Fibroblast of peridontal ligament (primary cell): ENCODE measurements around the gene LYRM2.

Experiments
- DNase-seq: peaks from one replicate; pipeline ENCODE4 v3.0.0-alpha.2; 2010; ENCODE audit errors: extremely low read depth

LYRM2 gene

DNA sequence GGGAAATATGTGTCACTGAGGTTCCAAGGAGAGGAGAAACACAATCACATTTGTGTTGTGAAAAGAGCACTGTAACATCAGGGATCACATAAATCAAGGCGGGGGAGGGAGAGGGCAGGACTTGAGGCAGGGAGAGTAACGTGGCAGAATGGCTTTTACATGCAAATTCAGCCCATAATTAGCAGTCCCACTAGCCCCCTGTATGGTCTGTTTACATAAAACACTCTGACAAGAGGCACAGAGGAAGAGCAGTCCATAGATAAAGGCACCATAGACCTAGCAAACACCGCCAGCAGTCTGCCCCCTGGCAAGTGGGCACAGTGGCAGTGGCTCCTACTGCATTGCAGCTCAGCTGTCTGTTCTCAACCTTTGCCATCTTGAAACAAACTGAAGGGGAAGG is 82.7 kb downstream of the LYRM2 start:
- no peak for DNase-seq

DNA sequence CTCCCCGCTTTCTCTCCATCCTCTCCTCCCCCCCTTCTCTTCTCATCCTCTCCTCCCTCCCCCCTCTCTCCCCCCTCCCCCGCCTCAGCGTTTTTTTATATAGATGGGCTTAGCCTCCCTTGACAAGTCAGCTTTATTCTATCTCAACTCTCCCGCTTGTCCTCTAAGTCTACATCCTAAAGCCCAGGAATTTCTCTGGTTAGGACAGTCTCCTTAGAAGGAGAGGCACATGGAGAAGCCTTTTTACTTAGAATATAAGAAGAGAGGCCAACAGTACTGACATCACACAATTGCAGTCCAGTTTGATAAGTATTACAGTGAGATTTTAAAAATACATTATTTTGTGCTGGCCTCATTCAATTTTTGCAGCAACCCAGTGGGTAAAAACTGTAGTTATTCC is 83.5 kb downstream of the LYRM2 start:
- DNase-seq: no peak

DNA sequence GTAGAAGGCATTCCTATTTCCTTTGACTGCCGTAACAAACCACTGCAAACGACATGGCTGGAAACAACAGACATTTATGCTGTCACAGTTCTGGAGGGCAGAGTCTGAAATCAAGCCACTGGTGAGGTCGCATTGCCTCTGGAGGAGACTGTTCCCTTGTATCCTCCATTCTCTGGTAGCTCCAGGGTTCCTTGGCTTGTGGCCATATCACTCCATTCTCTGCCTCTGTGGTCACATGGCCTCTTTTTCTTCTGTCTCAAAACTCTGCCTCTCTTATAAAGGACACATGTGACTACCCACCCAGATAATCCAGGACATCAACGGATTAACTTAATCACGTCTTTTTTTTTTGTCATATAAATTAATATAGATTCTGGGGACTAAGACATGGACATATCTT is 84.4 kb downstream of the LYRM2 start:
- no peak for DNase-seq

GRCh38 chr6:89553431-89553830 is 85.1 kb downstream of the LYRM2 start:
- DNase-seq: no peak

- no peak for DNase-seq
Observed at GRCh38 chr6:89547281-89547680, 91.3 kb downstream of the LYRM2 start.

DNA sequence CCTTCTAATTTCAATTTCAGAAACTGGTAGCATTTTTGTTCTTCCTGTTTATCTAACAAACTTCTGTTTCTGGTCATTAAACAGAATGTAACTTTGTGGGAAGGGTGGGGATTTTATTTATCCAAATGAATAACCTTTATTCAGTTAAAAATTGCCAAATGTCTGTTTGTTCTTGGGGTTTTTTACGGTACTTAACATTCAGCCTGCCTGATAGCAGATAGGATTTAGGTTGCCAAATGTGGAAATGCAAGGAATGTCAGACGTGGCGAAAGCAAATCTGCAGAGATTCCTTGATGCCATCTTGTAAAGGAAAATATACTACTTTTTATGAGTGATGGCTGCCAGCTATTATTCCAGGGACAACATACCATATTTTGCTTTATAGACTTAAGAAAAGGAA is 95.7 kb downstream of the LYRM2 start:
- DNase-seq: no peak

GRCh38 chr6:89542081-89542857 is 96.3 kb downstream of the LYRM2 start:
- no peak for DNase-seq

- no peak for DNase-seq
Observed at GRCh38 chr6:89539779-89540178, 98.8 kb downstream of the LYRM2 start.

DNA sequence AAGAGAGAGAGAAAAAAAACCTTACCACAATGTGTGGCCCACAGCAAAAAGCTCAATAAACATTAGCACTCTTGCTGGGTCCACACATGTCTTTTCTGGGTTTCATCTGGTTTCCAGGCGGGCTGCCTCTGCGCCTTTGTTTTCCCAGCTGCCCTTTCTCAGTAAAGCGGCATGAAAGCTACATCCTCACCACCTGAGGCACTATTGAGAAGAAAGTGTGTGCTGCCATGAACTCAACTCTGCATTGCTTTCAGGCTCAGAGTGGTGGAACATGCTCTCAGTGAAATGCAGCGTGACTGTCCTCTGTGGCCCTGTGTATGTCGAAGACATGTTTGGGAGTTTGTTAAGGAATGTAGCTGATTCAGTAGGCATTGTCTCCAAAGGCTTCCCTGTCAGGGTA is 102.3 kb downstream of the LYRM2 start:
- no peak for DNase-seq

DNA sequence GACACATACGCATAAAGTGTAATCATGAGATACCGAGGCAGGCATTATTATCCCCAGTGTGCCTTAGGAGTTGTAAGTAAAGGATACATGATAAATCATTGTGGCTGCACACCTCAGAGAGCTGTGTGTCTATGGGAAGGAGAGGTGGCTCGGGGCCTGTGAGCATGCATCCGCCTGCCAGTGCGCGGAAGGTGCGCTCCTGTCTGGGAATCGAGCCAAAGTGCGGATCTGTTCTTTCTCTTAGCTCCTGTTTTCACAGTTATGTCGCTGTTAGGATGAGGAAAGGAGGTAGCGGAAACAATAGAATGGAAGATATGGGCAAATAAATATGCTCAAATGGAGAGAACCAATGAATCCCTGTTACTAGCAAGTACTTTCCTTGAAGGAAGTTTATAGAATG is 107.6 kb downstream of the LYRM2 start:
- DNase-seq: no peak

GRCh38 chr6:89528866-89529265 is 109.7 kb downstream of the LYRM2 start:
- DNase-seq: no peak

DNA sequence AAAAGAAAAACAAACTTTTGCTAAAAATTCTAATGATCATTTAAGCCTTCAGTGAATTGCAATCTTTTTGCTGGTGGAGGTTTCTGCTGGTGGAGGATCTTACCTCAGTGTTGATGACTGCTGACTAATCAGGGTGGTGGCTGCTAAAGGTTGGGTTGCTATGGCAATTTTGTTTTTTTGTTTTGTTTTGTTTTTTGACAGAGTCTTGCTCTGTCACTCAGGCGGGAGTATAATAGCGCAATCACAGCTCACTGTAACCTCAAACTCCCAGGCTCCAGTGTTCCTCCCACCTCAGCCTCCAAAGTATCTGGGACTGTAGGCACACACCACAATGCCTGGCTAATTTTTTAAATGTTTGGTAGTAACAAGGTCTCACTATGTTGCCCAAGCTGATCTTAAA is 110.9 kb downstream of the LYRM2 start:
- no peak for DNase-seq

DNA sequence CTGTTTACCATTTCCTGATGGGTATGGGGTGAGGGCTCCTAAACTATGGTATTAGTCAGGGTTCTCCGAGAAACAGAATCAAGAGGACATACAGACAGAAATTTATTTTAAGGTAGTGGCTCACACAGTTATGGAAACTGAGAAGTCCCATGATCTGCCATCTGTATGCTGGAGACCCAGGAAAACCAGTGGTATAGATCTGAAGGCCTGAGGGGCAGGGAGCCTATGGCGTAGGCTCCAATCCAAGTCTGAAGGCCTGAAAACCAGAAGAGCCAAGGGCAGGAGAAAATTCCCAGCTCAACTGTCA is 112.0 kb downstream of the LYRM2 start:
- DNase-seq: no peak

- no peak for DNase-seq
Observed at GRCh38 chr6:89525786-89526562, 112.6 kb downstream of the LYRM2 start.

GRCh38 chr6:89522778-89523177 is 115.8 kb downstream of the LYRM2 start:
- DNase-seq: no peak

- DNase-seq: no peak
Observed at GRCh38 chr6:89520736-89521135, 117.8 kb downstream of the LYRM2 start.

DNA sequence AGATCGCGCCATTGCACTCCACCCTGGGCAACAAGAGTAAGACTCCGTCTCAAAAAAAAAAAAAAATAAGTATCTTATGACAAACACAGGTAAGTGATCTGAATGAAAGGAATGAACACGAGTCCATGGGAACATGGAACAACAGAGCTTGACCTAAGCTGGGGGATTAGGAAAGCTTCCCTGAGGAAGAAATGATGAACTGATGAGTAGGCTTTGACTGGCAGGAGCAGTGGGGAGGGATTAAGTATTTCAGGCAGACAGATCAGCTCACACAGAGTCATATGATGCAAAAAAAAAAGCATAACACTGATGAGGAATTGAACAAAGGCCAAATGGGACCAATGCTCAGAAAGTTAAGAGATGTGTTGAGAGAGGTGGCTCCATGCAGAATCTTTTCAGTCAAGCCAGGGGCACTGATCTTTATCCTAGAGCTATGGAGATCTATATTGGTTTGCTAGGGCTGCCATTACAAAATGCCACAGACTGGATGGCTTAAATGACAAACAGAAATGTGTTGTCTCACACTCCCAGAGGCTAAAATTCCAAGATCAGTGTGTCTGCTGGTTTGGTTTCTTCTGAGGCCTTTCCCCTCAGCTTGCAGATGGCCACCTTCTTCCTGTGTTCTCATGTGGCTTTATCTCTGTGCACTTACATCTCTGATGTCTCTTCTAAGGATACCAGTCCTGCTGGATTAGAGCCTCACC is 120.0 kb downstream of the LYRM2 start:
- no peak for DNase-seq
